Breast epithelium (tissue), 3 donors: ENCODE results near the gene XIRP2.

Experiments used
- POLR2A ChIP-seq: fragments of 450-650 bp; IDR thresholded peaks from one replicate; pipeline ENCODE4 v1.6.1; 2016; ENCODE audit warnings: antibody characterized with exemption, mild to moderate bottlenecking, moderate library complexity
- POLR2AphosphoS5 ChIP-seq, 3 donors: sonication (generic); formaldehyde crosslinking; IDR thresholded peaks; one replicate each; pipeline ENCODE4 v1.6.1; 2017; ENCODE audit warnings: antibody characterized with exemption in 3 of 3
- TF ChIP-seq, protein P1 (sequence below), 3 donors: fragments of 450-650 bp; IDR thresholded peaks; one replicate each; pipeline ENCODE4 v1.5.1; 2016 to 2017; ENCODE audit warnings: antibody characterized with exemption in 3 of 3, mild to moderate bottlenecking in 3 of 3, moderate library complexity in 3 of 3

DNA sequence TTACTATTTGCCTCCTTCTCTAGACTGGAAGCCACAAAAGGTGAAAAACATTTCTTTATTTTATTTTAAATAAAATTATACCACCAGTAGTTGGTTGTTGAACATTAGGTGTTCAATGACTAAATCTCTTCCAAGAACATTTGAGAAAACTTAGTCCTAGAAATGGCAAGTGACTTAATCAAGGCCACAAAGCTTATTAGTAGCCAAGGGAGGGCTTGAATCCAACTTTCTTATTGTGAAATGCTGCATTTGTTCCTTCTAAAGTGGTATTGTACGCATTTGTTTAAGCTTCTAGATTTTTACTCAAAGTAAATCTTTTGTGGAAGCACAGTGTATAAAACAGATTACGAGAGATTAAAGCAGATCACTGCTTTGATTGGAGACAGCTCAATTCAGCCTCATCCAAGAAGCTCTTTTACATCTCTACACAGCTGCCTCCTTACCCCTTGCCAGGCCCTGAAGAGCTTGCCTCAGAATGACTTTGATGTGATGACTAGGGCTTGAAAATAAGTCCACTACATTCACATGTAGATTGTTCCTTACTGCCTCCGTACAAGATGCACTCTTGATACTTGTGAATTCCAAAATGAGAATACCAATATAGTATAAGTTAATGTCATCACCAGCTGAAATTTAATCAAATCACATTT lies 244.8 kb downstream of the XIRP2 start:
- TF ChIP-seq POLR2A: no peak
- TF ChIP-seq, protein P1, sequence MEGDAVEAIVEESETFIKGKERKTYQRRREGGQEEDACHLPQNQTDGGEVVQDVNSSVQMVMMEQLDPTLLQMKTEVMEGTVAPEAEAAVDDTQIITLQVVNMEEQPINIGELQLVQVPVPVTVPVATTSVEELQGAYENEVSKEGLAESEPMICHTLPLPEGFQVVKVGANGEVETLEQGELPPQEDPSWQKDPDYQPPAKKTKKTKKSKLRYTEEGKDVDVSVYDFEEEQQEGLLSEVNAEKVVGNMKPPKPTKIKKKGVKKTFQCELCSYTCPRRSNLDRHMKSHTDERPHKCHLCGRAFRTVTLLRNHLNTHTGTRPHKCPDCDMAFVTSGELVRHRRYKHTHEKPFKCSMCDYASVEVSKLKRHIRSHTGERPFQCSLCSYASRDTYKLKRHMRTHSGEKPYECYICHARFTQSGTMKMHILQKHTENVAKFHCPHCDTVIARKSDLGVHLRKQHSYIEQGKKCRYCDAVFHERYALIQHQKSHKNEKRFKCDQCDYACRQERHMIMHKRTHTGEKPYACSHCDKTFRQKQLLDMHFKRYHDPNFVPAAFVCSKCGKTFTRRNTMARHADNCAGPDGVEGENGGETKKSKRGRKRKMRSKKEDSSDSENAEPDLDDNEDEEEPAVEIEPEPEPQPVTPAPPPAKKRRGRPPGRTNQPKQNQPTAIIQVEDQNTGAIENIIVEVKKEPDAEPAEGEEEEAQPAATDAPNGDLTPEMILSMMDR (IDR thresholded peaks at IDR 0.05): no peak
- no peak for TF ChIP-seq POLR2AphosphoS5 (IDR thresholded peaks at IDR 0.05)
